ENCODE data around the gene ZNF587. TPM values are rescaled to one million over a fixed set of nuclear protein-coding genes. Genes with fewer than 3 reads are reported as not detected.
"Not testable (repeated sequence)": the region's sequence is repeated elsewhere in the genome, so short reads cannot be mapped to it uniquely, and the experiment has no call there.

Gene ZNF587
- 10 to 100 TPM; 23.6 to 24.1 TPM for total RNA-seq

DNA sequence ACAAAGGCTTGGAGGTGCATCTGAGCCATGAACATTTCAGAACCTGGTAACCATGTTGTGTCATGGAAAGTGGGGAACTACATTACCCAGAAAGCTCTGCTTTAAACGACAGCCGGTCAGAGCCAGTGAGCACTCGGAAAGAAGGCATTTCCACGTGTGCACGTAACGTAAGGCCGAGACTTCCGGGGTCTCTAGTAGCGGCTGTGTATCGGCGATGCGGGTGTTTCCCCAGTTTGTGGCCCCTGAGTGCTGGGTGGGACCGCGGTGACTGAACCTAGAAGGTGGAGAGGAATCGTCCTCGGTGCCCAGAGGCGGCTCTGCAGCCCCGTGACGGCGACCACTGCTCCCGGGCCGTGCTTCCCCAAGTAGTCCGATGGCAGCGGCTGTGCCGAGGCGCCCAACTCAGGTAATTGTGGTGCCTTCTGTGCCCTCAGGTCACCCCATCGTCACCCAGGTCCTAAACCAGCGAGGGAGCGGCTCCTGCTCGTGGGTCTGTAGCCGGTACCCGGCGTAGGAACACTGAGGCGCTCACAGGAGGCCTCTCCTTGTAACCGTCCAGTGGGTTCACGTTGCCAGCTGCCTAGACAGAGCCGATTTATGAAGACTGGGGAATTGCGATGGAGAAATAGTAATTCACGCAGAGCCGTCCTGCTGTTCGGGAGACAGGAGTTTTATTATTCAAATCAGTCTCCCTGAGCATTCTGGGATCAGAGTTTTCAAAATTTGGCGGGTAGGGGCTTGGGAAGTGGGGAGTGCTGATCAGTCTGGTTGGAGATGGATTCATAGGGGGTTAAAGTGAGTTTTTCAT is at the start of gene ZNF587:
ZNF587 (plus strand) TSS at position 194 of the 808 bp plus-strand sequence; CDS start at position 374, 180 bp downstream.
- Mint-ChIP-seq H3K4me1 (ENCODE audit: low read depth) (peaks cover 28% of the 10 kb centered on the region), H3K36me3 (ENCODE audit: low read depth) (peaks cover 58% of the 10 kb centered on the region), H3K27ac (peak within 1 kb of the TSS; percentile 94), H3K4me3 (peak within 1 kb of the TSS; percentile 95)
- ChIA-PET POLR2A (interaction anchor here (1.0 to 2.0 kb wide), 5 partner anchors 10 to 105 kb away, joined by 3 to 6 read pairs (median 4); partner anchors contain the start of gene ZNF417), CTCF (interaction anchor here (1.2 kb wide), 1 partner anchor 52 kb away, joined by 3 read pairs; no protein-coding TSS in a partner anchor)
- H3K9me3 Mint-ChIP-seq; intact Hi-C loops (cut with micrococcal nuclease); H3K27me3 Mint-ChIP-seq: not testable (repeated sequence)
- DNase-seq: peak; percentile 91
- ATAC-seq: peak; percentile 98

DNA sequence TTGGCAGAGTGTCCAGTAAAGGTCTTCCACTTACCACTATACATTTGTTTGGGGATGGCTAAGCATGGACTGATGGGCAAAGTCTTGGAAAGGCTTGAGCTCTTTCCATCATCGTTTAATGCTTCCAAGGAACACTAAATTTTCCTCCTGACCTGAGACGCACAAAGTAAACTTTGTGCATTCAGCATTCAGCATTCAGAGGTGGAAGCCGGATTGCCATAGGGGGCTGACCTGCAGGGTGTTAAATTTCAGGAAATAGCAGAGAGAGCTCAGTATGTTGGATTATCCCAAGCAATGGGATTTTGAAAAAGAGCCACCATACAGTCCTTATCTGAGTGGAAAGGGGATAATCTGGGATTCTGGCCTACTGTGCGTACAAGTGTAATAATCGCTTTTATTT is 49.0 kb upstream of the ZNF587 start:
- ATAC-seq (no peak), DNase-seq (no peak)
- H3K4me3 Mint-ChIP-seq: no peak overlapping the region
- H3K27ac Mint-ChIP-seq: no peak overlapping the region
- intact Hi-C loops (cut with micrococcal nuclease): no loop called here
- peaks cover 26% of the 10 kb centered on the region for H3K4me1 Mint-ChIP-seq (ENCODE audit: low read depth)
- H3K36me3 Mint-ChIP-seq (ENCODE audit: low read depth): peaks cover 34% of the 10 kb centered on the region
- ChIA-PET CTCF (interaction anchor here (0.6 kb wide), 1 partner anchor 124 kb away, joined by 3 read pairs; no protein-coding TSS in a partner anchor), POLR2A (interaction anchor here (0.9 to 1.4 kb wide), 3 partner anchors 9 to 21 kb away, joined by 3 to 4 read pairs (median 3); partner anchors contain the start of gene ZNF552)
- H3K9me3 Mint-ChIP-seq: no peaks in the 10 kb centered on the region
- H3K27me3 Mint-ChIP-seq: no peaks in the 10 kb centered on the region
- no peak for TF ChIP-seq CTCF (IDR thresholded peaks at IDR 0.05)

GRCh38 chr19:57802269-57802668 is 47.4 kb upstream of the ZNF587 start:
- CTCF ChIA-PET: no interaction called here
- no peak for DNase-seq
- ATAC-seq: no peak

GRCh38 chr19:57803265-57803593 is 46.4 kb upstream of the ZNF587 start:
- no peak for TF ChIP-seq CTCF (IDR thresholded peaks at IDR 0.05)
- POLR2A ChIA-PET: interaction anchor here (0.9 to 1.4 kb wide), 3 partner anchors 12 to 30 kb away, joined by 3 read pairs; partner anchors contain the start of gene ZNF552
- intact Hi-C loops (cut with micrococcal nuclease): no loop called here
- DNase-seq (no peak), ATAC-seq (no peak)
- Mint-ChIP-seq H3K27me3 (no peaks in the 10 kb centered on the region), H3K36me3 (ENCODE audit: low read depth) (peaks cover 39% of the 10 kb centered on the region), H3K9me3 (no peaks in the 10 kb centered on the region), H3K27ac (peak overlapping the region; percentile 78), H3K4me3 (peak overlapping the region; percentile 70), H3K4me1 (ENCODE audit: low read depth) (peaks cover 26% of the 10 kb centered on the region)
- CTCF ChIA-PET: no interaction called here

More at GRCh38 chr19:57802269-57802668, 47.4 kb upstream of the ZNF587 start:
- no peak overlapping the region for H3K4me3 Mint-ChIP-seq
- intact Hi-C loops (cut with micrococcal nuclease): no loop called here
- POLR2A ChIA-PET: interaction anchor here (0.6 kb wide), 2 partner anchors 21 to 81 kb away, joined by 3 to 4 read pairs; no protein-coding TSS in a partner anchor
- H3K27ac Mint-ChIP-seq: peak overlapping the region; percentile 3
- no peak for TF ChIP-seq CTCF (IDR thresholded peaks at IDR 0.05)
- no peaks in the 10 kb centered on the region for H3K27me3 Mint-ChIP-seq
- no peaks in the 10 kb centered on the region for H3K9me3 Mint-ChIP-seq
- H3K4me1 Mint-ChIP-seq (ENCODE audit: low read depth): peaks cover 26% of the 10 kb centered on the region
- peaks cover 32% of the 10 kb centered on the region for H3K36me3 Mint-ChIP-seq (ENCODE audit: low read depth)

DNA sequence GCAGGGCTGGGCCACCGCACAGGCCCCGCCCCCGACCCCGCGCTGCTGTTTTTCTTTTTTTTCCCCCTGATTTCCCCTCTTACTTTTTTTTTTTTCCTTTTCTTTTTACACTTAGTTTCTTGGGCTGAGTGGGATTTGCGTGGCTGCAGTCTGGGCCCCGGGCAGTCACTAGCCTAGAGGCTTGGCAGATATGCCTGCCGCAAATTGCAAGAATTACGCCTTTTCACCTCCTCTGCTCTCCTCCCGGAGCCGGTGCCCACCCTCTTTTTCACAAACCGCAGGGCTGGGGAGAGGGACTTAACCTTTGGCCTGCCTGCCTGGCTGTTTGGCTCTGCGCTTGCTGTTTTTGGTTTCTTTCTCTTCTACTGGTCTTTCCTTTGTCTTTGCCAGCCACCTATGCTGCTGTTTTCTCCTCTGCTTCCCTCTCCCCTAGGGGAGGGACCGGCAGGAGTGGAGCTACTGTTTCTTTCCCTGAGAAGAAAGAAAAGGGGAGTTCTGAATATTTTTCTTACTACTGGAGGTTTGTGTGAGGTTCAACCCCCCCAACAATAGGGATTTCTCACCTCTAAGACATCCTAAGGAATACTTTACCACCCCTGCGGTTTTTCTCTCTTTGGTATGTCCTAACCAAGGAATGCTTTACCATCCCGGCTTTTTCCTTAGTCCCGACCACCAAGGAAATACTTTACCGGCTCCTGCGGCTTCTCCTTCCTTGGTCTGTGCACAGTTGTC is 45.9 kb upstream of the ZNF587 start:
- ATAC-seq: peak; percentile 62
- POLR2A ChIA-PET: interaction anchor here (0.6 to 1.4 kb wide), 4 partner anchors 11 to 31 kb away, joined by 3 read pairs; partner anchors contain the start of gene ZNF552
- peak overlapping the region; percentile 70 for H3K4me3 Mint-ChIP-seq
- peaks cover 29% of the 10 kb centered on the region for H3K4me1 Mint-ChIP-seq (ENCODE audit: low read depth)
- peak; percentile 55 for DNase-seq
- intact Hi-C loops (cut with micrococcal nuclease): no loop called here
- CTCF ChIA-PET: interaction anchor here (0.9 kb wide), 1 partner anchor 8 kb away, joined by 3 read pairs; no protein-coding TSS in a partner anchor
- TF ChIP-seq CTCF (IDR thresholded peaks at IDR 0.05): no peak
- H3K36me3 Mint-ChIP-seq (ENCODE audit: low read depth): peaks cover 43% of the 10 kb centered on the region
- peak overlapping the region; percentile 78 for H3K27ac Mint-ChIP-seq
- no peaks in the 10 kb centered on the region for H3K9me3 Mint-ChIP-seq
- no peaks in the 10 kb centered on the region for H3K27me3 Mint-ChIP-seq
